GM10266 (cell line): ENCODE results near the gene FGGY.

Experiments
- DNase-seq: peaks from one replicate; pipeline ENCODE4 v3.0.0; 2012; ENCODE audit errors: extremely low spot score
- TF ChIP-seq, protein P1 (sequence below): IDR thresholded peaks from 2 replicates; pipeline ENCODE4 v1.5.1; 2012; ENCODE audit warnings: mild to moderate bottlenecking, low read depth; ENCODE audit not compliant: control insufficient read depth, insufficient read depth; ENCODE audit errors: missing control alignments

FGGY gene

DNA sequence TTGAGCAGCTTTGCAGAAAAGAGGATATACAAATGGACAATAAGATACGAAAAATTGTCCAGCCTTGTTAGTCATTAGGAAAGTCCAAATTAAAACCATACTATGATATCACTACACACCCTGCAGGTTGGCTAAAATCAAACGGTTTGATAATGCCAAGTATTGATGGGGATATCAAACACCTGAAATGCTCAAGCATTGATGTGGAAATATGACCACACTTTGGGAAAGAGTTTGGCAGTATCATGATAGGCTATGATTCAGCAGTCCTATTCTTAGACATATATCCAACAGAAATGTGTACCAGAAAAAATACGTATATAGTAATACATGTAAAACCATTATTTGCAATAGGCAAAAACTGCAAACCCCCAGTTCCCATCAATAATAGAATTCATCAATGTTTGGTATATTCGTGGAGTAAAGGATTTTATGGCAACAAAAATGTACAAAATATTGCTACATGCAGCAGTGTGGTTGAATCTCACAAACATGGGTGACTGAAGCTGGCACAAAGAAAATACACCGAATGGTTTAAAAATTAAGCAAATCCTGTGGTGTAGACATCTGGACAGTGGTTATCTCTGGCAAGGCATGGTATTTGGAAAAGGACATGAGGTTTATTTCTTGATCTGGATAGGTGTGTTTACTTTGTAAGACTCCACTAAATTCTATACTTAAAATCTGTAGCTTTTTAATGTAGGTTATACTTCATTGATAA, 243.2 kb downstream of the FGGY start:
- TF ChIP-seq, protein P1, sequence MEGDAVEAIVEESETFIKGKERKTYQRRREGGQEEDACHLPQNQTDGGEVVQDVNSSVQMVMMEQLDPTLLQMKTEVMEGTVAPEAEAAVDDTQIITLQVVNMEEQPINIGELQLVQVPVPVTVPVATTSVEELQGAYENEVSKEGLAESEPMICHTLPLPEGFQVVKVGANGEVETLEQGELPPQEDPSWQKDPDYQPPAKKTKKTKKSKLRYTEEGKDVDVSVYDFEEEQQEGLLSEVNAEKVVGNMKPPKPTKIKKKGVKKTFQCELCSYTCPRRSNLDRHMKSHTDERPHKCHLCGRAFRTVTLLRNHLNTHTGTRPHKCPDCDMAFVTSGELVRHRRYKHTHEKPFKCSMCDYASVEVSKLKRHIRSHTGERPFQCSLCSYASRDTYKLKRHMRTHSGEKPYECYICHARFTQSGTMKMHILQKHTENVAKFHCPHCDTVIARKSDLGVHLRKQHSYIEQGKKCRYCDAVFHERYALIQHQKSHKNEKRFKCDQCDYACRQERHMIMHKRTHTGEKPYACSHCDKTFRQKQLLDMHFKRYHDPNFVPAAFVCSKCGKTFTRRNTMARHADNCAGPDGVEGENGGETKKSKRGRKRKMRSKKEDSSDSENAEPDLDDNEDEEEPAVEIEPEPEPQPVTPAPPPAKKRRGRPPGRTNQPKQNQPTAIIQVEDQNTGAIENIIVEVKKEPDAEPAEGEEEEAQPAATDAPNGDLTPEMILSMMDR = no peak
- no peak for DNase-seq

DNA sequence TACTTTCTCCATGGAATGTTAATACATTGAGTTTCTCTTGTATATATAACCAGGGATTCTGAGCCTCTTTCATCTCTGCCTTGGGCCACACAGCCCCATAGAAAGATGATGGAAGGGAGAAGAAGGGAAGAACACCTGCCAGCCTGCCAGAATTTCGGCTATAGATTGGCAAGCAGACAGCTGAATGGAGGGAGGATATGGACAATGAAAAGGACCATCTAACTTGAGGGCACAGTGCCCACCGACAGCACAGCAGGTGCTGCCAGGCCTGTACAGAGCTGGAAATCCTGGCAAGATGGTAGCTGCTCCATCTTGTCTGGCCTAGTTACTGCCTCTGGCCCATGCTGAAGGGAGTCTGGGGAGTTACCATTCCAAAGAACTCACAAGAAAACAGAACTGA, 244.3 kb downstream of the FGGY start:
- TF ChIP-seq, protein P1 = no peak
- no peak for DNase-seq

DNA sequence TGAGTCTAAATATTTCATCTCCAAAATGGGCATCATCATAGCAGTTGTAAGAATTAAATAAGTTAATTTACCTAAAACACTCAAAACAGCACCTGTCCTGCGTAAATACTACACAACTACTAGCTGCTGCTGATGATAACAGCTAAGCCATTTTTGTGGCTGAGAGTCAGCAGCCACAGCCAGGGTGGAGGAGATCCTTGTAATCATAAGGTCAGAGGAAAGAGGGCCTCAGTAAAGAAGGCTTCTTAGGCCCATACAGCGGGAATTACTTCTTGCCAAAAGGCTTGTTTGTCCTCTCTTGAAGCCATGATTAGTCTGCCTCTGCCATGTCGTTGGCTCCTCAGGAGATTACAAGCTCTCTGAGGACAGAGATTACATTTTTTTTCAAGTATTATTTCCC, 245.0 kb downstream of the FGGY start:
- TF ChIP-seq, protein P1 = no peak
- DNase-seq = no peak

DNA sequence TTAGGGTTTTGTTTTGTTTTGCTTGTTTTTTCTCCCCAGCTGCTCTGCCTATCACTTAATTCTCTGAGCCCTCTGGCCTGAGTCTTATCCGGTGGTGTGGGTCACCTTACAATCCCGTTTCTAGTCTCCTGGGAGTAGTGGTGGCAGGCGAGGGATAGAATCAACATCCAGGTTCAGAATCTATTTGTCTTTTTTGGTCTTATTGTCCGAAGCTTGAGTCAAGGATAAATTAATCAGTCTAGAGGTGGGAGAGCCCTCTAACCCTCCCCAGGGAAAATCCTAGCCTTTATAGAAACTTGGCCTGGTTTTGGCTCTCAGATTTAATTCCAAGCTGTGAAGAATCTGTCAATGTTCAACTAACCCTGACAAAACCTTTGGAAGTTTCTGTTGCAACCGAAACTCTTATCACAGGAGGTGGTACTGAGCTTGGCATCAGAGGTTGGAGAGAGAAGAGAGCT, 246.3 kb downstream of the FGGY start:
- TF ChIP-seq, protein P1 = no peak
- DNase-seq = no peak

DNA sequence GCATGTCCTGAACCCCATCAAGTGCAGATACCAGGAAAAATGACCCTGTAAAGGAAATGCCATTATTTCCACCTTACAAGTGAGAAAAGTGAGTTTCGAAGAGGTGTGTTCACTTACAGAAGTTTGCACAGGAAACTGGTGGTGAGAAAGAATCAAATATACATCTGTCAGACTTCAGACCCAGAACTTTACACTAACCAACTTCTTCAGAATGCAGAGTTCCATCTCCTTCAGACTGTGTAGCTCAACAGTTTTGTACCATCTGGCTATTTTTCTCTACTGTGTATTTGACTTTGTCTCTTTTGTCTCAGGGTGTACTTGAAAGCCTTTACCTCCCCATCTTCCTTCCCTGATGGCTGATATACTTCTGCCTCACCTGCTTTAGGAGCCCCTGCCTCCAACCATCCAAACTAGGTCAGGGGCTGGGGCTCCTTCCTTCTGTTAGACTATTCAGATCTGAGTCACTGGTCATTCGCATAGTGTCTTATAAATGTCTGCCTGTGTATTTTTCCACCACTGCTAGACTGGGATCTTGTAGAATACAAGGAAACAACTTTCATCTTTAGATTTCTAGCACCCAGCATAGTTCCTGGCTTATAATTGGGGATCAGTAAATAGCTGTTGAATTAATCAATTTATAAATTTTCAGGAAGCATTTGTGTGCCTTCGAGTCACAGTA, 247.9 kb downstream of the FGGY start:
- no peak for DNase-seq
- TF ChIP-seq, protein P1 = no peak

DNA sequence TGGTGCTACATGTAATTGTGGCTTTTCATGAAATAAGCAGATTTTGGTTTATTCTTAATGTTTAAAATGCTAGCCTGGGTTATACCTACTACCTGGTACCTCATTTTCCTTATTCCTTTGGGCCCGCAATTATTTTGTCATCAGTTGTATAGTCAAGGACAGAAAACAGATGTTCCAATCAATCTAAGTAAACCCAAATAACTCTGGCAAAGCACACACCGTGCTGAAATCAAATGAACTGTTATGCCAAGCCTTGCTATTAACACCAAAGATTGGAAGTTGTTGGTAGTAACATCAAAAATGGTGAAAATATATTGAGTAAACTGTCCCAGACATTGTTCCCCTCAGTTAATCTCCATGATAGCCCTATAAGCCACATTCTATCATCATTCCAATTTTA, 248.9 kb downstream of the FGGY start:
- TF ChIP-seq, protein P1 = no peak
- no peak for DNase-seq
